Measurements from ENCODE around the gene STPG1. TPM values are rescaled to one million over a fixed set of nuclear protein-coding genes. Genes with fewer than 3 reads are reported as not detected.

The STPG1 gene
- total and polyA plus RNA-seq, 9 of the 15 experiments (the other 6 are each of a cell fraction or from before 2014, with no cell fraction given): 5.0 to 11.9 (median 8.3) TPM

DNA sequence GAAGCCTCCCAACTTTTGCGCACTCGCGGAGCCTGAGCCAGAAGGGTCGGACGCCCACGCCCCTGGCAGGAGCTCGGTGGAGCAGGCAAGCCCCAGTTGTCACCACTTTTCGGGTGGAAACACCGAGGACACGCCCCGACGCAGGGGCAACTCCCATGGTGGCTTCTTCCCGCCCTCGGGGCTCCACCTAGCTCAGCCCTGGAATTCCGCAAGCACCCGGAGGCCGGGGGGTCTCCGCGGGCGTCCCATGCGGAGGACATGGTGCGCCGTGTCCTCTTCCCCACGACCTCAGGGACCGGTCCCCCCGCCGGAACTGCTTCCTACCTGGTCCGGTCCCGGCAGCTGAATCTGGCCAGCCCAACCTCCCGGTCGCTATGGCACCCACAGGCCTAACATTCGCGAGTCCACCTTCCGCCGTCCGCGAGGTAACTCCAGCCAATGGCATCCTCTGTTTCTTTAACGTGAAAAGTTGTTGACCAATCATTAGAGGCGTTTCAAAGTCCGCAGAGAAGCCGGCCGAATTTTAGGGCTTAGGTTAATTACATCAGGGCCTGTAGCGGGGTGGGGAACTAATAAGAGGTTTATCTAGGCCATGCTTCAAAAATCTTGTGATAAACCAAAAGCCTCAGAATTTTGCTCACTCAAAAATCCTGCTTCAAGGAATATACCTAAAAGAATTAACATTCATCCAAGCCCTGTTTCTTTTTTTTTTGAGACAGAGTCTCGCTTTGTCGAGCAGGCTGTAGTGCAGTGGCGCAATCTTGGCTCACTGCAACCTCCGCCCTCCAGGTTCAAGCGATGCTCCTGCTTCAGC is at the start of gene STPG1 (continued):
- TF ChIP-seq, protein P1, sequence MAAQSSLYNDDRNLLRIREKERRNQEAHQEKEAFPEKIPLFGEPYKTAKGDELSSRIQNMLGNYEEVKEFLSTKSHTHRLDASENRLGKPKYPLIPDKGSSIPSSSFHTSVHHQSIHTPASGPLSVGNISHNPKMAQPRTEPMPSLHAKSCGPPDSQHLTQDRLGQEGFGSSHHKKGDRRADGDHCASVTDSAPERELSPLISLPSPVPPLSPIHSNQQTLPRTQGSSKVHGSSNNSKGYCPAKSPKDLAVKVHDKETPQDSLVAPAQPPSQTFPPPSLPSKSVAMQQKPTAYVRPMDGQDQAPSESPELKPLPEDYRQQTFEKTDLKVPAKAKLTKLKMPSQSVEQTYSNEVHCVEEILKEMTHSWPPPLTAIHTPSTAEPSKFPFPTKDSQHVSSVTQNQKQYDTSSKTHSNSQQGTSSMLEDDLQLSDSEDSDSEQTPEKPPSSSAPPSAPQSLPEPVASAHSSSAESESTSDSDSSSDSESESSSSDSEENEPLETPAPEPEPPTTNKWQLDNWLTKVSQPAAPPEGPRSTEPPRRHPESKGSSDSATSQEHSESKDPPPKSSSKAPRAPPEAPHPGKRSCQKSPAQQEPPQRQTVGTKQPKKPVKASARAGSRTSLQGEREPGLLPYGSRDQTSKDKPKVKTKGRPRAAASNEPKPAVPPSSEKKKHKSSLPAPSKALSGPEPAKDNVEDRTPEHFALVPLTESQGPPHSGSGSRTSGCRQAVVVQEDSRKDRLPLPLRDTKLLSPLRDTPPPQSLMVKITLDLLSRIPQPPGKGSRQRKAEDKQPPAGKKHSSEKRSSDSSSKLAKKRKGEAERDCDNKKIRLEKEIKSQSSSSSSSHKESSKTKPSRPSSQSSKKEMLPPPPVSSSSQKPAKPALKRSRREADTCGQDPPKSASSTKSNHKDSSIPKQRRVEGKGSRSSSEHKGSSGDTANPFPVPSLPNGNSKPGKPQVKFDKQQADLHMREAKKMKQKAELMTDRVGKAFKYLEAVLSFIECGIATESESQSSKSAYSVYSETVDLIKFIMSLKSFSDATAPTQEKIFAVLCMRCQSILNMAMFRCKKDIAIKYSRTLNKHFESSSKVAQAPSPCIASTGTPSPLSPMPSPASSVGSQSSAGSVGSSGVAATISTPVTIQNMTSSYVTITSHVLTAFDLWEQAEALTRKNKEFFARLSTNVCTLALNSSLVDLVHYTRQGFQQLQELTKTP (IDR thresholded peaks at IDR 0.05; ENCODE audit: low read depth in 1 of 2, partially characterized antibody in 2 of 2): no peak
- TF ChIP-seq, protein P2, sequence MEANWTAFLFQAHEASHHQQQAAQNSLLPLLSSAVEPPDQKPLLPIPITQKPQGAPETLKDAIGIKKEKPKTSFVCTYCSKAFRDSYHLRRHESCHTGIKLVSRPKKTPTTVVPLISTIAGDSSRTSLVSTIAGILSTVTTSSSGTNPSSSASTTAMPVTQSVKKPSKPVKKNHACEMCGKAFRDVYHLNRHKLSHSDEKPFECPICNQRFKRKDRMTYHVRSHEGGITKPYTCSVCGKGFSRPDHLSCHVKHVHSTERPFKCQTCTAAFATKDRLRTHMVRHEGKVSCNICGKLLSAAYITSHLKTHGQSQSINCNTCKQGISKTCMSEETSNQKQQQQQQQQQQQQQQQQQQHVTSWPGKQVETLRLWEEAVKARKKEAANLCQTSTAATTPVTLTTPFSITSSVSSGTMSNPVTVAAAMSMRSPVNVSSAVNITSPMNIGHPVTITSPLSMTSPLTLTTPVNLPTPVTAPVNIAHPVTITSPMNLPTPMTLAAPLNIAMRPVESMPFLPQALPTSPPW (CRISPR knock-in tag; IDR thresholded peaks at IDR 0.05): peak; percentile 56
- TF ChIP-seq, protein P3, sequence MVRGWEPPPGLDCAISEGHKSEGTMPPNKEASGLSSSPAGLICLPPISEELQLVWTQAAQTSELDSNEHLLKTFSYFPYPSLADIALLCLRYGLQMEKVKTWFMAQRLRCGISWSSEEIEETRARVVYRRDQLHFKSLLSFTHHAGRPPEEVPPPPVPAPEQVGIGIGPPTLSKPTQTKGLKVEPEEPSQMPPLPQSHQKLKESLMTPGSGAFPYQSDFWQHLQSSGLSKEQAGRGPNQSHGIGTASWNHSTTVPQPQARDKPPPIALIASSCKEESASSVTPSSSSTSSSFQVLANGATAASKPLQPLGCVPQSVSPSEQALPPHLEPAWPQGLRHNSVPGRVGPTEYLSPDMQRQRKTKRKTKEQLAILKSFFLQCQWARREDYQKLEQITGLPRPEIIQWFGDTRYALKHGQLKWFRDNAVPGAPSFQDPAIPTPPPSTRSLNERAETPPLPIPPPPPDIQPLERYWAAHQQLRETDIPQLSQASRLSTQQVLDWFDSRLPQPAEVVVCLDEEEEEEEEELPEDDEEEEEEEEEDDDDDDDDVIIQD (CRISPR knock-in tag; IDR thresholded peaks at IDR 0.05): no peak
- TF ChIP-seq ZNF707 (CRISPR knock-in tag; conservative IDR thresholded peaks at IDR 0.05) (no peak), RFX7 (CRISPR knock-in tag; IDR thresholded peaks at IDR 0.05) (no peak), HCFC1 (IDR thresholded peaks at IDR 0.05; ENCODE audit: low read depth, low read length) (peak; percentile 45), MYBL2 (IDR thresholded peaks at IDR 0.05; ENCODE audit: low read depth) (no peak), MYBL2 (CRISPR knock-in tag; IDR thresholded peaks at IDR 0.05; ENCODE audit: borderline replicate concordance) (no peak)
- TF ChIP-seq, protein P4, sequence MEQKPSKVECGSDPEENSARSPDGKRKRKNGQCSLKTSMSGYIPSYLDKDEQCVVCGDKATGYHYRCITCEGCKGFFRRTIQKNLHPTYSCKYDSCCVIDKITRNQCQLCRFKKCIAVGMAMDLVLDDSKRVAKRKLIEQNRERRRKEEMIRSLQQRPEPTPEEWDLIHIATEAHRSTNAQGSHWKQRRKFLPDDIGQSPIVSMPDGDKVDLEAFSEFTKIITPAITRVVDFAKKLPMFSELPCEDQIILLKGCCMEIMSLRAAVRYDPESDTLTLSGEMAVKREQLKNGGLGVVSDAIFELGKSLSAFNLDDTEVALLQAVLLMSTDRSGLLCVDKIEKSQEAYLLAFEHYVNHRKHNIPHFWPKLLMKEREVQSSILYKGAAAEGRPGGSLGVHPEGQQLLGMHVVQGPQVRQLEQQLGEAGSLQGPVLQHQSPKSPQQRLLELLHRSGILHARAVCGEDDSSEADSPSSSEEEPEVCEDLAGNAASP (IDR thresholded peaks at IDR 0.05): no peak
- TF ChIP-seq, protein P5, sequence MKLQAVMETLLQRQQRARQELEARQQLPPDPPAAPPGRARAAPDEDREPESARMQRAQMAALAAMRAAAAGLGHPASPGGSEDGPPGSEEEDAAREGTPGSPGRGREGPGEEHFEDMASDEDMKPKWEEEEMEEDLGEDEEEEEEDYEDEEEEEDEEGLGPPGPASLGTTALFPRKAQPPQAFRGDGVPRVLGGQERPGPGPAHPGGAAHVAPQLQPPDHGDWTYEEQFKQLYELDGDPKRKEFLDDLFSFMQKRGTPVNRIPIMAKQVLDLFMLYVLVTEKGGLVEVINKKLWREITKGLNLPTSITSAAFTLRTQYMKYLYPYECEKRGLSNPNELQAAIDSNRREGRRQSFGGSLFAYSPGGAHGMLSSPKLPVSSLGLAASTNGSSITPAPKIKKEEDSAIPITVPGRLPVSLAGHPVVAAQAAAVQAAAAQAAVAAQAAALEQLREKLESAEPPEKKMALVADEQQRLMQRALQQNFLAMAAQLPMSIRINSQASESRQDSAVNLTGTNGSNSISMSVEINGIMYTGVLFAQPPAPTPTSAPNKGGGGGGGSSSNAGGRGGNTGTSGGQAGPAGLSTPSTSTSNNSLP (IDR thresholded peaks at IDR 0.05; ENCODE audit: borderline replicate concordance, low read depth, low read length): no peak
- TF ChIP-seq, protein P6, sequence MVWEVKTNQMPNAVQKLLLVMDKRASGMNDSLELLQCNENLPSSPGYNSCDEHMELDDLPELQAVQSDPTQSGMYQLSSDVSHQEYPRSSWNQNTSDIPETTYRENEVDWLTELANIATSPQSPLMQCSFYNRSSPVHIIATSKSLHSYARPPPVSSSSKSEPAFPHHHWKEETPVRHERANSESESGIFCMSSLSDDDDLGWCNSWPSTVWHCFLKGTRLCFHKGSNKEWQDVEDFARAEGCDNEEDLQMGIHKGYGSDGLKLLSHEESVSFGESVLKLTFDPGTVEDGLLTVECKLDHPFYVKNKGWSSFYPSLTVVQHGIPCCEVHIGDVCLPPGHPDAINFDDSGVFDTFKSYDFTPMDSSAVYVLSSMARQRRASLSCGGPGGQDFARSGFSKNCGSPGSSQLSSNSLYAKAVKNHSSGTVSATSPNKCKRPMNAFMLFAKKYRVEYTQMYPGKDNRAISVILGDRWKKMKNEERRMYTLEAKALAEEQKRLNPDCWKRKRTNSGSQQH (CRISPR knock-in tag; IDR thresholded peaks at IDR 0.05): no peak
